Epidermal melanocyte (primary cell): ENCODE results near the gene ITPRID2.

Experiments
- DNase-seq: peaks from one replicate; pipeline ENCODE4 v3.0.0; 2011; ENCODE audit warnings: low spot score; ENCODE audit not compliant: insufficient read length

ITPRID2 gene

GRCh38 chr2:181891258-181891965, at the start of gene ITPRID2:
Gene ITPRID2, plus strand, starts transcription at chr2:181891730. Its CDS starts 337 bp downstream, at chr2:181892067.
- peak; percentile 71 for DNase-seq

DNA sequence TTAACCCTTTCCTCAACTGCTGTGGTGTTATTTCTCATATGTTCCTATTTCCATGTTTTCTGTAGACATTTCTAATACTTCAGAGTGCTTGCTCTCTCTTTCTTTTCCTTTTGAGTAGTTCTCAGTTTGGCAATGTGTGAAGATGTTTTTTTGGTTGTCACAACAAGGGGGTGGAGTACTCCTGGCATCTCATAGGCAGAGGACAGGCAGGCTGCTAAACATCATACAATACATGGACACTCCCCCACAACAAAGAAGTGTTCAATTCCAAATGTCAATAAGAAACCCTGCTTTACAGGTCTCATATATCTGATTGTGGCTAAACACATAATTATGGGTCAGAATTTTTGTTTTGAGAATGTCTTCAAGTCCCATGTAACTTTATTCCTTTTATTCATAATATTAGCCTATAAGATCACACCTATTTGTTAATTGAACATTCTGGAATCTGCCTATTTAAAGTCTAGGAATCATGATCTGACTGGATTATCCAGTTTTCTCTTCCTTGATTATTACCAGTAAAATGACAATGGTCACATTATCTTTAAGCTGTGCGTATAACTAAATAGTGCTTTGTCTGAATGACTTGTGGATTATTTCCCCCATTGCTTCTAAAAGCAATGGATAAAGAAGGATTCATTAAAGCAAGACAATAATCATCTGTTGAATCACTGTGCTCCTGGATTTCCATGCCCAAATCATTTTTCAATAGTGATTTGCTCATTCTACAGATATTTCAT, 46.8 kb upstream of the ITPRID2 start:
- no peak for DNase-seq

- no peak for DNase-seq
Observed at GRCh38 chr2:181846399-181847197, 44.9 kb upstream of the ITPRID2 start.

DNA sequence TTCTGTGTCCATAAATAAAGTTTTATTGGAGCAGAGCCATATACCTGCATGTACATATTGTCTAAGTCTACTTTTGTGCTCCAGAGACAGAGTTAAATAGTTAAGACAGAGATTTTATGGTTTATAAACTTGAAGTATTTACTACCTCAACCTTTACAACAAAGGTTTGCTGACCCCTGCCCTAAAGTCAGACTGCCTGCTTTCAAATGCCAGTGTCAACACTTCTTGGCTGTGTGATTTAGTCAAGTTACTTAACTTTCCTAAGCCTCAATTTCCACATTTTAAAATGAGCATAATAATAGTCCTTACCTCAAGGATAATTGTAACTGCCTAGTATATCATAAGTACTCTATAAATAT, 44.4 kb upstream of the ITPRID2 start:
- DNase-seq: no peak

GRCh38 chr2:181847702-181848101, 43.8 kb upstream of the ITPRID2 start:
- no peak for DNase-seq

DNA sequence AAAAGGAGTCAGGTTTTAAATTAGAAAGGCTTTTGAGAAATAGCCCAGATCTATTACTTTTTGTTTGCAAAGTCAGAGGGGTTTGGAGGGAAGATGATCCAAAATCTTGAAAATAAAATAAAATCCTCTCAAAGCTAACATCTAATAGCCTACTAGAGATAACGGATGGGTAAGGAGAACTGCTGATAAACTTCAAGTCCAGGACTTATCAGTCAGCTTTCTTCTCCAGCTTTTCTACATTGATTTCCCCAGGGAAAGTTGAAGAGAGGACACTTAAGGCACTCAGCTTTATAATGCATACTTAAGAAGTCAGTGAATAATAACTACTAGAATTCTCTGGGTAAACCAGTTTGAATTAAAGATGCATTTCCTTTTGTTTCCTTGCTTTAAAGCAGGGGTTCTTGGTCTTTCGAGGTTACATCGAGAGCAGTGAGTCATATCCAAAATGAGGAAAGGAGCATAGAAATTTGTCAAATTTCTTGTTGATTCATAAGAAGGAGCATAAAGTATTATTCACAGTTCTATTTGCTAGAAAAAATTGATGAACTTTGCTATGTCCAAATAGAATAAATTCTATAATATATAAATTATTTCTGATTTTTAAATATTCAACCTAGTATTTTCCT, 43.2 kb upstream of the ITPRID2 start:
- DNase-seq: no peak

- no peak for DNase-seq
Observed at GRCh38 chr2:181849601-181850000, 41.9 kb upstream of the ITPRID2 start.

GRCh38 chr2:181850936-181851560, 40.5 kb upstream of the ITPRID2 start:
- no peak for DNase-seq

GRCh38 chr2:181851726-181852125, 39.8 kb upstream of the ITPRID2 start:
- no peak for DNase-seq

GRCh38 chr2:181853696-181854095, 37.8 kb upstream of the ITPRID2 start:
- DNase-seq: no peak

DNA sequence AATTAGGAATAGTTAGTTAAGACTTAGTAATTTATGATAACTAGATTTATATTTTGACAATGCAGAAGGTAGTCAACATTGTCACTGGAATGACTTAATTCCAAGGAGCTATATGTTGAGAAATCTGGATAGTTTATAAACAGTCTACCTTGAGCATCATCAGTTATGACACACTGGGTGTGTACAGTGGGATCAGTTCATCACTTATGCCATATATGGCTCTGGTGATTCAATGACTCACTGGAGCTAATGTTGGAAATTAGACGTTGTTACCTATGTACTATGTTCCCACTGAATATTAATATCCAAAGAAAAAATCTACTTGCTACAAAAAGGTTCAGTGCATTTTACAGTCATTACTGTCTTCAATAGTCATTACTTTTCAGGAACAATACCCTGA, 34.0 kb upstream of the ITPRID2 start:
- no peak for DNase-seq

- DNase-seq: no peak
Observed at GRCh38 chr2:181858600-181858999, 32.9 kb upstream of the ITPRID2 start.

GRCh38 chr2:181859123-181859522, 32.4 kb upstream of the ITPRID2 start:
- DNase-seq: no peak

- no peak for DNase-seq
Observed at GRCh38 chr2:181859803-181860202, 31.7 kb upstream of the ITPRID2 start.

DNA sequence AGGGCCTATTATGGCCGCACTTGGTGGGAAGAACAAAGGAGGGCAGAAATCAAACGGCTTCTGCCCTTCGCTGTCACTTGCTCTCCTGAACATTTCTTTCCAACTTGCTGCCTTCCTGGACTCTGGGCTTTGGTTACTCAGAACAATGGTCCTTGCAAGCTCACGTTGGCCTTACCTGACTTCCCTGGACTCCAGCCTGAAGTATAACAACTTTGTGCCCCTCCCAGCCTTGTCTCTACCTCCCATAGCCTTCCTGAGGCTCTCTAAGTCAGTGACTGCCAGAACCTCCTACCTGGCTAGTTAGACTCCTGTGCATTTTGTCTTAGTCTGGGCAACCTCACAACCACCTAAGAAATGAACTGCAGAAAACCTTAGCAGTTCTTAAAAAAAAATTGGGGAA, 30.2 kb upstream of the ITPRID2 start:
- no peak for DNase-seq

GRCh38 chr2:181862583-181863281, 28.8 kb upstream of the ITPRID2 start:
- DNase-seq: no peak

GRCh38 chr2:181872178-181872577, 19.4 kb upstream of the ITPRID2 start:
- no peak for DNase-seq

GRCh38 chr2:181876614-181877063, 14.9 kb upstream of the ITPRID2 start:
- DNase-seq: no peak

DNA sequence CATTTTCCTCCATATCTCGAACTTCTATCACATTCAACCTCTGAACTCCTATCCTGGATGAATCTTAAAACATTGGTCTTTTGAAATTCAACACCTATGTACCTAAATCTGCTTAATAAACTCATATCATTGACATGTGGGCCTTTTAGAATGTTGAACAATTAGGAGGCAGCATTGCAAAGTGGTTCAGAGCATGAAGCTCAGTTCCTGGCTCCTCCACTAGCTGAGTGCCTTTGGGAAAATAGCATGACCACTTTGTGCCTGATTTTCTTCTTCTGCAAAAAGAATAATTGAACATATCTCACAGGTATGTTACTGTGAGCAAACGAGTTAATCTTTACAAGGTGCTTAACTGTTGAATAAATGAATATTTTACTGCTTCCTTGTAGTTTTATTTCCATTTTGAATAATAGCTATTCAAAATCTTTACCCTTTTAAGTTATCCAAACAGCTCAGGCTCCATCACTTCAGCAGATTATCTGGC, 14.3 kb upstream of the ITPRID2 start:
- DNase-seq: no peak

- no peak for DNase-seq
Observed at GRCh38 chr2:181878448-181878847, 13.1 kb upstream of the ITPRID2 start.
